SU-DHL-6 (cell line): ENCODE measurements around the gene B4GALNT3.

ENCODE experiments used
- H2AFZ ChIP-seq: fragments of 200-600 bp; sonication (generic); 2 replicates; pipeline ENCODE4 v1.6.1; 2014; ENCODE audit warnings: low read depth, mild to moderate bottlenecking, moderate library complexity, mixed read lengths, antibody characterized with exemption, low read length; ENCODE audit not compliant: severe bottlenecking
- H3F3A ChIP-seq: fragments of 200-600 bp; shearing (Covaris generic); 2 replicates; pipeline ENCODE4 v1.6.0; 2016; ENCODE audit warnings: antibody characterized with exemption, mild to moderate bottlenecking; ENCODE audit not compliant: insufficient read depth
- H3K27ac ChIP-seq: fragments of 200-600 bp; sonication (generic); 2 replicates; pipeline ENCODE4 v1.5.1; 2016; ENCODE audit warnings: low read depth, mild to moderate bottlenecking, low read length, moderate library complexity, mixed read lengths
- H3K27me3 ChIP-seq: fragments of 200-600 bp; sonication (generic), shearing (Covaris generic); 2 replicates; pipeline ENCODE4 v1.6.0; 2014; ENCODE audit warnings: mild to moderate bottlenecking, low read length
- H3K36me3 ChIP-seq: fragments of 200-600 bp; sonication (generic); 2 replicates; pipeline ENCODE4 v1.6.1; 2014; ENCODE audit warnings: mild to moderate bottlenecking, low read length, mixed read lengths
- H3K4me2 ChIP-seq: fragments of 300-600, 200-600 bp; shearing (Covaris generic), sonication (generic); 2 replicates; pipeline ENCODE4 v1.6.0; 2014; ENCODE audit warnings: low read length, low read depth, mild to moderate bottlenecking; ENCODE audit not compliant: poor library complexity, severe bottlenecking
- H3K4me3 ChIP-seq: fragments of 200-600 bp; sonication (generic); 2 replicates; pipeline ENCODE4 v1.5.1; 2014; ENCODE audit warnings: antibody characterized with exemption, low read length, mild to moderate bottlenecking, mixed read lengths; ENCODE audit not compliant: insufficient read depth, poor library complexity, severe bottlenecking
- H3K79me2 ChIP-seq: fragments of 200-600 bp; sonication (generic); 2 replicates; pipeline ENCODE4 v1.6.1; 2014; ENCODE audit warnings: mild to moderate bottlenecking, low read length, moderate library complexity; ENCODE audit not compliant: insufficient read depth
- H3K9ac ChIP-seq: fragments of 200-600 bp; sonication (generic); 2 replicates; pipeline ENCODE4 v1.7.0; 2014; ENCODE audit warnings: mild to moderate bottlenecking, low read length
- H3K9me2 ChIP-seq: fragments of 200-600 bp; sonication (generic); replicated peaks from 2 replicates; pipeline ENCODE4 v1.6.1; 2014; ENCODE audit warnings: low read length; ENCODE audit not compliant: insufficient read depth
- H3K9me3 ChIP-seq: fragments of 200-600 bp; sonication (generic); 2 replicates; pipeline ENCODE4 v1.6.1; 2014; ENCODE audit warnings: low read length, mixed read lengths; ENCODE audit not compliant: insufficient read depth
- H4K20me1 ChIP-seq: fragments of 200-600 bp; sonication (generic); 2 replicates; pipeline ENCODE4 v1.6.1; 2014; ENCODE audit warnings: low read depth, mild to moderate bottlenecking, antibody characterized with exemption, low read length, moderate library complexity, mixed read lengths
- EZH2phosphoT487 ChIP-seq: fragments of 200-600 bp; sonication (generic), shearing (Covaris generic); conservative IDR thresholded peaks from 2 replicates; pipeline ENCODE4 v1.6.1; 2018; ENCODE audit warnings: mild to moderate bottlenecking, antibody characterized with exemption, low read length, moderate library complexity, mixed read lengths
- TF ChIP-seq, protein P1 (sequence below): fragments of 200-600 bp; sonication (generic); IDR thresholded peaks from one replicate; pipeline ENCODE4 v1.5.1; 2017; ENCODE audit warnings: antibody characterized with exemption, mild to moderate bottlenecking, low read length, moderate library complexity; ENCODE audit not compliant: insufficient read depth, poor library complexity, severe bottlenecking

The B4GALNT3 gene

GRCh38 chr12:526089-526488 is 66.3 kb downstream of the B4GALNT3 start:
- Histone ChIP-seq H3K27me3 (no peaks in the 10 kb centered on the region), H3K9me2 (no peaks in the 10 kb centered on the region), H3K27ac (no peak overlapping the region), H3K4me3 (no peak overlapping the region), H3K4me2 (no peak overlapping the region), H3K9me3 (peaks cover 16% of the 10 kb centered on the region), H3K36me3 (no peaks in the 10 kb centered on the region), H3K9ac (no peak overlapping the region), H3F3A (no peaks in the 10 kb centered on the region), H2AFZ (no peak overlapping the region), H4K20me1 (no peaks in the 10 kb centered on the region), H3K79me2 (no peaks in the 10 kb centered on the region)
- TF ChIP-seq EZH2phosphoT487, result no peak
- TF ChIP-seq, protein P1, sequence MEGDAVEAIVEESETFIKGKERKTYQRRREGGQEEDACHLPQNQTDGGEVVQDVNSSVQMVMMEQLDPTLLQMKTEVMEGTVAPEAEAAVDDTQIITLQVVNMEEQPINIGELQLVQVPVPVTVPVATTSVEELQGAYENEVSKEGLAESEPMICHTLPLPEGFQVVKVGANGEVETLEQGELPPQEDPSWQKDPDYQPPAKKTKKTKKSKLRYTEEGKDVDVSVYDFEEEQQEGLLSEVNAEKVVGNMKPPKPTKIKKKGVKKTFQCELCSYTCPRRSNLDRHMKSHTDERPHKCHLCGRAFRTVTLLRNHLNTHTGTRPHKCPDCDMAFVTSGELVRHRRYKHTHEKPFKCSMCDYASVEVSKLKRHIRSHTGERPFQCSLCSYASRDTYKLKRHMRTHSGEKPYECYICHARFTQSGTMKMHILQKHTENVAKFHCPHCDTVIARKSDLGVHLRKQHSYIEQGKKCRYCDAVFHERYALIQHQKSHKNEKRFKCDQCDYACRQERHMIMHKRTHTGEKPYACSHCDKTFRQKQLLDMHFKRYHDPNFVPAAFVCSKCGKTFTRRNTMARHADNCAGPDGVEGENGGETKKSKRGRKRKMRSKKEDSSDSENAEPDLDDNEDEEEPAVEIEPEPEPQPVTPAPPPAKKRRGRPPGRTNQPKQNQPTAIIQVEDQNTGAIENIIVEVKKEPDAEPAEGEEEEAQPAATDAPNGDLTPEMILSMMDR, result no peak

GRCh38 chr12:527241-527640 is 67.5 kb downstream of the B4GALNT3 start:
- H3K79me2 ChIP-seq, result no peaks in the 10 kb centered on the region
- no peaks in the 10 kb centered on the region for H3F3A ChIP-seq
- no peaks in the 10 kb centered on the region for H4K20me1 ChIP-seq
- H3K36me3 ChIP-seq, result no peaks in the 10 kb centered on the region
- TF ChIP-seq, protein P1, result no peak
- TF ChIP-seq EZH2phosphoT487, result no peak
- no peak overlapping the region for H3K4me2 ChIP-seq
- no peaks in the 10 kb centered on the region for H3K9me2 ChIP-seq
- H3K27me3 ChIP-seq, result no peaks in the 10 kb centered on the region
- no peak overlapping the region for H3K4me3 ChIP-seq
- no peak overlapping the region for H3K9ac ChIP-seq
- H3K27ac ChIP-seq, result no peak overlapping the region
- H3K9me3 ChIP-seq, result peaks cover 16% of the 10 kb centered on the region
- no peak overlapping the region for H2AFZ ChIP-seq

GRCh38 chr12:527729-528128 is 68.0 kb downstream of the B4GALNT3 start:
- Histone ChIP-seq H3K9me3 (peaks cover 16% of the 10 kb centered on the region), H3K79me2 (no peaks in the 10 kb centered on the region), H3K4me3 (no peak overlapping the region), H3K4me2 (no peak overlapping the region), H3K36me3 (no peaks in the 10 kb centered on the region), H3K27me3 (no peaks in the 10 kb centered on the region), H4K20me1 (no peaks in the 10 kb centered on the region), H2AFZ (no peak overlapping the region), H3F3A (no peaks in the 10 kb centered on the region), H3K9ac (no peak overlapping the region), H3K9me2 (no peaks in the 10 kb centered on the region), H3K27ac (no peak overlapping the region)
- TF ChIP-seq EZH2phosphoT487, result no peak
- TF ChIP-seq, protein P1, result no peak

GRCh38 chr12:530308-530707 is 70.6 kb downstream of the B4GALNT3 start:
- TF ChIP-seq, protein P1, result no peak
- no peak for TF ChIP-seq EZH2phosphoT487
- H3K4me3 ChIP-seq, result no peak overlapping the region
- H3K27ac ChIP-seq, result no peak overlapping the region
- H3K36me3 ChIP-seq, result no peaks in the 10 kb centered on the region
- no peaks in the 10 kb centered on the region for H4K20me1 ChIP-seq
- H3F3A ChIP-seq, result no peaks in the 10 kb centered on the region
- H3K27me3 ChIP-seq, result no peaks in the 10 kb centered on the region
- peaks cover 16% of the 10 kb centered on the region for H3K9me3 ChIP-seq
- no peak overlapping the region for H3K4me2 ChIP-seq
- H3K9me2 ChIP-seq, result no peaks in the 10 kb centered on the region
- H3K9ac ChIP-seq, result no peak overlapping the region
- no peaks in the 10 kb centered on the region for H3K79me2 ChIP-seq
- no peak overlapping the region for H2AFZ ChIP-seq
